HepG2 (cell line): Measurements from ENCODE around the gene KLHL5. TPM values are rescaled to one million over a fixed set of nuclear protein-coding genes. Genes with fewer than 3 reads are reported as not detected.

Experiments used
- HNF4G ChIP-seq, 2 experiments: sonication (generic) in 1 of 2; formaldehyde crosslinking in 1 of 2; IDR thresholded peaks; 2 replicates each; pipeline versions ENCODE4 v1.4.0 to v1.6.1; 2011 to 2020; ENCODE audit warnings: borderline replicate concordance in 2 of 2, low read depth in 2 of 2, mild to moderate bottlenecking in 2 of 2, low read length in 1 of 2, missing genetic modification reagents in 1 of 2, moderate library complexity in 1 of 2
- MBD4 ChIP-seq: IDR thresholded peaks from 2 replicates; pipeline ENCODE4 v1.6.1; 2012; ENCODE audit warnings: low read length, inconsistent platforms, borderline replicate concordance
- RORA ChIP-seq: sonication (generic); formaldehyde crosslinking; IDR thresholded peaks from 2 replicates; pipeline ENCODE4 v1.5.0; 2020; ENCODE audit warnings: mild to moderate bottlenecking, missing genetic modification reagents, moderate library complexity
- SAFB2 ChIP-seq: sonication (generic); formaldehyde crosslinking; IDR thresholded peaks from 2 replicates; pipeline ENCODE4 v1.5.1; 2020; ENCODE audit warnings: missing genetic modification reagents, low read depth, mild to moderate bottlenecking, borderline replicate concordance
- SALL1 ChIP-seq: sonication (generic); formaldehyde crosslinking; IDR thresholded peaks from 2 replicates; pipeline ENCODE4 v1.8.0; 2022; ENCODE audit warnings: mild to moderate bottlenecking, missing genetic modification reagents
- TBX3 ChIP-seq: fragments of 450-650 bp; IDR thresholded peaks from 2 replicates; pipeline ENCODE4 v1.6.1; 2017; ENCODE audit warnings: antibody characterized with exemption, mild to moderate bottlenecking, inconsistent platforms, borderline replicate concordance
- TEAD2 ChIP-seq: sonication (generic); formaldehyde crosslinking; IDR thresholded peaks from 2 replicates; pipeline ENCODE4 v1.9.0; 2021; ENCODE audit warnings: missing genetic modification reagents
- ZFP1 ChIP-seq: IDR thresholded peaks from 2 replicates; pipeline ENCODE4 v1.6.1; 2016
- ZNF547 ChIP-seq: sonication (generic); formaldehyde crosslinking; IDR thresholded peaks from 2 replicates; pipeline ENCODE4 v1.5.1; 2020; ENCODE audit warnings: mild to moderate bottlenecking, missing genetic modification reagents
- ZNF564 ChIP-seq: sonication (generic); formaldehyde crosslinking; IDR thresholded peaks from 2 replicates; pipeline ENCODE4 v1.8.1; 2023; ENCODE audit warnings: mild to moderate bottlenecking, missing genetic modification reagents
- polyA plus RNA-seq, 8 experiments: library from polyadenylated mRNA; depleted of rRNA in 3 of 8; stranded (reverse) in 7 of 8; unstranded in 1 of 8; fragments of >200 nt; fragmentation: Illumina TruSeq in 4 of 8; extraction: Trizol in 4 of 8; gene quantifications; 2 replicates each; pipeline versions ENCODE4 v1.2.1 to v1.2.3, GENCODE V29; 2011 to 2016; ENCODE audit warnings: low read depth in 4 of 8, missing spikeins in 1 of 8, mixed read lengths in 1 of 8; ENCODE audit not compliant: insufficient read depth in 1 of 8
- total RNA-seq, 5 experiments: library from RNA; depleted of rRNA; stranded (reverse); fragments of >200 nt; fragmentation: Illumina TruSeq; extraction: Trizol; gene quantifications; 2 replicates each; pipeline ENCODE4 v1.2.3, GENCODE V29; 2016; ENCODE audit warnings: low read depth in 1 of 5
- TF ChIP-seq, protein P1 (sequence below): sonication (generic); formaldehyde crosslinking; IDR thresholded peaks from 2 replicates; pipeline ENCODE4 v1.4.0; 2020; ENCODE audit warnings: missing genetic modification reagents, borderline replicate concordance
- TF ChIP-seq, protein P2 (sequence below): IDR thresholded peaks from 2 replicates; pipeline ENCODE4 v1.6.1; 2016; ENCODE audit warnings: low read depth
- TF ChIP-seq, protein P3 (sequence below): sonication (generic); formaldehyde crosslinking; IDR thresholded peaks from 2 replicates; pipeline ENCODE4 v1.4.0; 2020; ENCODE audit warnings: missing genetic modification reagents
- TF ChIP-seq, protein P4 (sequence below): sonication (generic); formaldehyde crosslinking; IDR thresholded peaks from 2 replicates; pipeline ENCODE4 v1.5.0; 2020; ENCODE audit warnings: missing genetic modification reagents
- TF ChIP-seq, protein P5 (sequence below): sonication (generic); formaldehyde crosslinking; IDR thresholded peaks from 2 replicates; pipeline ENCODE4 v1.5.1; 2020; ENCODE audit warnings: mild to moderate bottlenecking, missing genetic modification reagents, moderate library complexity
- TF ChIP-seq, protein P6 (sequence below): sonication (generic); formaldehyde crosslinking; IDR thresholded peaks from 2 replicates; pipeline ENCODE4 v1.8.0; 2022; ENCODE audit warnings: mild to moderate bottlenecking, missing genetic modification reagents, borderline replicate concordance

KLHL5 gene
- total and polyA plus RNA-seq, 2 of the 13 experiments (the other 11 are each of a cell fraction or from before 2014, with no cell fraction given): 36.2 to 38.7 TPM

DNA sequence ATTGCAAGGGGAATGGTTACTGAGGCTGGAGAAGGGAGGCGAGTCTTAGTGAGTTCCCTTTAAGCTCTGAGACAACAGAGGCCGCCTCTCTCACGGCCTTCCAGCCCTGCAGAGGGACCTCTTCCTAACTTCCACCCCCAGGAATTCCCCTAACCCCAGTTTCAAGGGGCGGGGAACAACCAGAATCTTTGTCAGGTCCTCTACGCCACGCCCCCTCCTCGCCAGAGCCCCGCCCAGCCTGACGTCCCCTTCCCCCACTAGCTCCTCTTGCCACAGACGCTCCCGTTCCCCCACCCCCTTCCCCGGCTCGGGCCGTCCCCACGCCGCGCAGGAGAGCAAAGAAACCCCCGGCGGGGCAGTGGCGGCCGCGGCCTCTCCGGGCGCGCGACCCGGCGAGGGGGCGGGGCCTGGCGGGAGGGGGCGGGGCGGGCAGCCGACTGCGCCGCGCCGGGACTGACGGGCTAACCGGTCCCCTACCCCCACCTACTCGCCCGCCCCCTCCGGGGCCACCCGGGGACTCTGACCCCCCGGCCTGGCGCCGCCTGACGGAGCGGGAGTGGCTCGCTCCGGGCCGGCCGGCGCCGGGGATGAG is 17.6 kb upstream of the KLHL5 start (continued):
- TF ChIP-seq, protein P1, sequence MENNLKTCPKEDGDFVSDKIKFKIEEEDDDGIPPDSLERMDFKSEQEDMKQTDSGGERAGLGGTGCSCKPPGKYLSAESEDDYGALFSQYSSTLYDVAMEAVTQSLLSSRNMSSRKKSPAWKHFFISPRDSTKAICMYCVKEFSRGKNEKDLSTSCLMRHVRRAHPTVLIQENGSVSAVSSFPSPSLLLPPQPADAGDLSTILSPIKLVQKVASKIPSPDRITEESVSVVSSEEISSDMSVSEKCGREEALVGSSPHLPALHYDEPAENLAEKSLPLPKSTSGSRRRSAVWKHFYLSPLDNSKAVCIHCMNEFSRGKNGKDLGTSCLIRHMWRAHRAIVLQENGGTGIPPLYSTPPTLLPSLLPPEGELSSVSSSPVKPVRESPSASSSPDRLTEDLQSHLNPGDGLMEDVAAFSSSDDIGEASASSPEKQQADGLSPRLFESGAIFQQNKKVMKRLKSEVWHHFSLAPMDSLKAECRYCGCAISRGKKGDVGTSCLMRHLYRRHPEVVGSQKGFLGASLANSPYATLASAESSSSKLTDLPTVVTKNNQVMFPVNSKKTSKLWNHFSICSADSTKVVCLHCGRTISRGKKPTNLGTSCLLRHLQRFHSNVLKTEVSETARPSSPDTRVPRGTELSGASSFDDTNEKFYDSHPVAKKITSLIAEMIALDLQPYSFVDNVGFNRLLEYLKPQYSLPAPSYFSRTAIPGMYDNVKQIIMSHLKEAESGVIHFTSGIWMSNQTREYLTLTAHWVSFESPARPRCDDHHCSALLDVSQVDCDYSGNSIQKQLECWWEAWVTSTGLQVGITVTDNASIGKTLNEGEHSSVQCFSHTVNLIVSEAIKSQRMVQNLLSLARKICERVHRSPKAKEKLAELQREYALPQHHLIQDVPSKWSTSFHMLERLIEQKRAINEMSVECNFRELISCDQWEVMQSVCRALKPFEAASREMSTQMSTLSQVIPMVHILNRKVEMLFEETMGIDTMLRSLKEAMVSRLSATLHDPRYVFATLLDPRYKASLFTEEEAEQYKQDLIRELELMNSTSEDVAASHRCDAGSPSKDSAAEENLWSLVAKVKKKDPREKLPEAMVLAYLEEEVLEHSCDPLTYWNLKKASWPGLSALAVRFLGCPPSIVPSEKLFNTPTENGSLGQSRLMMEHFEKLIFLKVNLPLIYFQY (CRISPR knock-in tag): no peak
- TF ChIP-seq, protein P2, sequence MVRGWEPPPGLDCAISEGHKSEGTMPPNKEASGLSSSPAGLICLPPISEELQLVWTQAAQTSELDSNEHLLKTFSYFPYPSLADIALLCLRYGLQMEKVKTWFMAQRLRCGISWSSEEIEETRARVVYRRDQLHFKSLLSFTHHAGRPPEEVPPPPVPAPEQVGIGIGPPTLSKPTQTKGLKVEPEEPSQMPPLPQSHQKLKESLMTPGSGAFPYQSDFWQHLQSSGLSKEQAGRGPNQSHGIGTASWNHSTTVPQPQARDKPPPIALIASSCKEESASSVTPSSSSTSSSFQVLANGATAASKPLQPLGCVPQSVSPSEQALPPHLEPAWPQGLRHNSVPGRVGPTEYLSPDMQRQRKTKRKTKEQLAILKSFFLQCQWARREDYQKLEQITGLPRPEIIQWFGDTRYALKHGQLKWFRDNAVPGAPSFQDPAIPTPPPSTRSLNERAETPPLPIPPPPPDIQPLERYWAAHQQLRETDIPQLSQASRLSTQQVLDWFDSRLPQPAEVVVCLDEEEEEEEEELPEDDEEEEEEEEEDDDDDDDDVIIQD: peak; percentile 24; the same call in 1 of the 2 replicates
- TF ChIP-seq ZFP1 (CRISPR knock-in tag) (0 out of 2 replicates have a peak, but pooled peaks have one; percentile 44), SALL1 (CRISPR knock-in tag) (no peak), TEAD2 (CRISPR knock-in tag) (no peak), HNF4G (IDR thresholded peaks at IDR 0.05; ENCODE audit: borderline replicate concordance, low read depth, low read length) (peak; percentile 52; the same call in 1 of the 2 replicates), HNF4G (CRISPR knock-in tag; IDR thresholded peaks at IDR 0.05; ENCODE audit: borderline replicate concordance, low read depth) (no peak), TBX3 (no peak), SAFB2 (no peak; the same call in 1 of the 2 replicates), ZNF547 (CRISPR knock-in tag) (no peak), ZNF564 (CRISPR knock-in tag) (no peak), RORA (CRISPR knock-in tag) (no peak), MBD4 (no peak)
- TF ChIP-seq, protein P3, sequence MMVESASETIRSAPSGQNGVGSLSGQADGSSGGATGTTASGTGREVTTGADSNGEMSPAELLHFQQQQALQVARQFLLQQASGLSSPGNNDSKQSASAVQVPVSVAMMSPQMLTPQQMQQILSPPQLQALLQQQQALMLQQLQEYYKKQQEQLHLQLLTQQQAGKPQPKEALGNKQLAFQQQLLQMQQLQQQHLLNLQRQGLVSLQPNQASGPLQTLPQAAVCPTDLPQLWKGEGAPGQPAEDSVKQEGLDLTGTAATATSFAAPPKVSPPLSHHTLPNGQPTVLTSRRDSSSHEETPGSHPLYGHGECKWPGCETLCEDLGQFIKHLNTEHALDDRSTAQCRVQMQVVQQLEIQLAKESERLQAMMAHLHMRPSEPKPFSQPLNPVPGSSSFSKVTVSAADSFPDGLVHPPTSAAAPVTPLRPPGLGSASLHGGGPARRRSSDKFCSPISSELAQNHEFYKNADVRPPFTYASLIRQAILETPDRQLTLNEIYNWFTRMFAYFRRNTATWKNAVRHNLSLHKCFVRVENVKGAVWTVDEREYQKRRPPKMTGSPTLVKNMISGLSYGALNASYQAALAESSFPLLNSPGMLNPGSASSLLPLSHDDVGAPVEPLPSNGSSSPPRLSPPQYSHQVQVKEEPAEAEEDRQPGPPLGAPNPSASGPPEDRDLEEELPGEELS (CRISPR knock-in tag): peak; percentile 49; the same call in 1 of the 2 replicates
- TF ChIP-seq, protein P4, sequence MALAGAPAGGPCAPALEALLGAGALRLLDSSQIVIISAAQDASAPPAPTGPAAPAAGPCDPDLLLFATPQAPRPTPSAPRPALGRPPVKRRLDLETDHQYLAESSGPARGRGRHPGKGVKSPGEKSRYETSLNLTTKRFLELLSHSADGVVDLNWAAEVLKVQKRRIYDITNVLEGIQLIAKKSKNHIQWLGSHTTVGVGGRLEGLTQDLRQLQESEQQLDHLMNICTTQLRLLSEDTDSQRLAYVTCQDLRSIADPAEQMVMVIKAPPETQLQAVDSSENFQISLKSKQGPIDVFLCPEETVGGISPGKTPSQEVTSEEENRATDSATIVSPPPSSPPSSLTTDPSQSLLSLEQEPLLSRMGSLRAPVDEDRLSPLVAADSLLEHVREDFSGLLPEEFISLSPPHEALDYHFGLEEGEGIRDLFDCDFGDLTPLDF (CRISPR knock-in tag): no peak
- TF ChIP-seq, protein P5, sequence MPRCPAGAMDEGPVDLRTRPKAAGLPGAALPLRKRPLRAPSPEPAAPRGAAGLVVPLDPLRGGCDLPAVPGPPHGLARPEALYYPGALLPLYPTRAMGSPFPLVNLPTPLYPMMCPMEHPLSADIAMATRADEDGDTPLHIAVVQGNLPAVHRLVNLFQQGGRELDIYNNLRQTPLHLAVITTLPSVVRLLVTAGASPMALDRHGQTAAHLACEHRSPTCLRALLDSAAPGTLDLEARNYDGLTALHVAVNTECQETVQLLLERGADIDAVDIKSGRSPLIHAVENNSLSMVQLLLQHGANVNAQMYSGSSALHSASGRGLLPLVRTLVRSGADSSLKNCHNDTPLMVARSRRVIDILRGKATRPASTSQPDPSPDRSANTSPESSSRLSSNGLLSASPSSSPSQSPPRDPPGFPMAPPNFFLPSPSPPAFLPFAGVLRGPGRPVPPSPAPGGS (CRISPR knock-in tag): no peak
- TF ChIP-seq, protein P6, sequence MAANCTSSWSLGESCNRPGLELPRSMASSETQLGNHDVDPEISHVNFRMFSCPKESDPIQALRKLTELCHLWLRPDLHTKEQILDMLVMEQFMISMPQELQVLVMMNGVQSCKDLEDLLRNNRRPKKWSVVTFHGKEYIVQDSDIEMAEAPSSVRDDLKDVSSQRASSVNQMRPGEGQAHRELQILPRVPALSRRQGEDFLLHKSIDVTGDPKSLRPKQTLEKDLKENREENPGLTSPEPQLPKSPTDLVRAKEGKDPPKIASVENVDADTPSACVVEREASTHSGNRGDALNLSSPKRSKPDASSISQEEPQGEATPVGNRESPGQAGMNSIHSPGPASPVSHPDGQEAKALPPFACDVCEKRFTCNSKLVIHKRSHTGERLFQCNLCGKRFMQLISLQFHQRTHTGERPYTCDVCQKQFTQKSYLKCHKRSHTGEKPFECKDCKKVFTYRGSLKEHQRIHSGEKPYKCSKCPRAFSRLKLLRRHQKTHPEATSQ (CRISPR knock-in tag): no peak
